Measurements from ENCODE around the gene PRSS27.
"Not testable (repeated sequence)": the region's sequence is repeated elsewhere in the genome, so short reads cannot be mapped to it uniquely, and the experiment has no call there.

PRSS27 gene

DNA sequence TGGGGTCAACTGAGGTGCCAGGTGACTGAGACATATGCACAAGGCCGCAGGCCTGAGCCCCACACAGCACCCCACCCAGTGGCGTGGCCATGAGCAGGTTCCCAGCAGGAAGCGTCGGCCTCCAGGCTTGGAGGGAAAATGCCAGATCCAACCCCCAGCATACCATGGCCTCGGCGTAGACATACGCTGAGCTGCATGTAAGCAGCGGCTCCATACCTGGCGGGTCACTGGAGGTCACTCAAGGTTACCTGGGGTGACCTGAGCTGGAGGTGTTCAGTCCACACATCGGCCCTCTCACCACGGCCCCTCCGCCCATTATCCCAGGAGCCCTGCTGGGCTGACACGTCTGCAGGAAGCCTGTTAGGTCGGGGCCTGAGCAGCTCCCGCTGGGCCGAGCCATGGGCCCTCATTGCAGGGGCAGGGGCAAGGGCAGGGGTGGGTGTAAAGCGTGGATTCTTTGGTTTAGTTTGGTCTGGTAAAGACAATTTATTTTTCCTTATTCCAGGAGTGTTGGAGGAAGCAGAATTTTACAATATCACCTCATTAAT lies 22.5 kb downstream of the PRSS27 start:
- TF ChIP-seq, protein P1, sequence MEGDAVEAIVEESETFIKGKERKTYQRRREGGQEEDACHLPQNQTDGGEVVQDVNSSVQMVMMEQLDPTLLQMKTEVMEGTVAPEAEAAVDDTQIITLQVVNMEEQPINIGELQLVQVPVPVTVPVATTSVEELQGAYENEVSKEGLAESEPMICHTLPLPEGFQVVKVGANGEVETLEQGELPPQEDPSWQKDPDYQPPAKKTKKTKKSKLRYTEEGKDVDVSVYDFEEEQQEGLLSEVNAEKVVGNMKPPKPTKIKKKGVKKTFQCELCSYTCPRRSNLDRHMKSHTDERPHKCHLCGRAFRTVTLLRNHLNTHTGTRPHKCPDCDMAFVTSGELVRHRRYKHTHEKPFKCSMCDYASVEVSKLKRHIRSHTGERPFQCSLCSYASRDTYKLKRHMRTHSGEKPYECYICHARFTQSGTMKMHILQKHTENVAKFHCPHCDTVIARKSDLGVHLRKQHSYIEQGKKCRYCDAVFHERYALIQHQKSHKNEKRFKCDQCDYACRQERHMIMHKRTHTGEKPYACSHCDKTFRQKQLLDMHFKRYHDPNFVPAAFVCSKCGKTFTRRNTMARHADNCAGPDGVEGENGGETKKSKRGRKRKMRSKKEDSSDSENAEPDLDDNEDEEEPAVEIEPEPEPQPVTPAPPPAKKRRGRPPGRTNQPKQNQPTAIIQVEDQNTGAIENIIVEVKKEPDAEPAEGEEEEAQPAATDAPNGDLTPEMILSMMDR (IDR thresholded peaks at IDR 0.05; ENCODE audit: unreplicated experiment in 3 of 3): no peak
- H3K36me3 Mint-ChIP-seq (ENCODE audit: low read depth): peaks cover 6% of the 10 kb centered on the region
- H3K9me3 Mint-ChIP-seq: no peaks in the 10 kb centered on the region
- H3K4me3 Mint-ChIP-seq: no peak overlapping the region
- no peak overlapping the region for H3K27ac Mint-ChIP-seq
- no peaks in the 10 kb centered on the region for H3K27me3 Mint-ChIP-seq (ENCODE audit: low read depth)
- H3K4me1 Mint-ChIP-seq: peaks cover 9% of the 10 kb centered on the region

DNA sequence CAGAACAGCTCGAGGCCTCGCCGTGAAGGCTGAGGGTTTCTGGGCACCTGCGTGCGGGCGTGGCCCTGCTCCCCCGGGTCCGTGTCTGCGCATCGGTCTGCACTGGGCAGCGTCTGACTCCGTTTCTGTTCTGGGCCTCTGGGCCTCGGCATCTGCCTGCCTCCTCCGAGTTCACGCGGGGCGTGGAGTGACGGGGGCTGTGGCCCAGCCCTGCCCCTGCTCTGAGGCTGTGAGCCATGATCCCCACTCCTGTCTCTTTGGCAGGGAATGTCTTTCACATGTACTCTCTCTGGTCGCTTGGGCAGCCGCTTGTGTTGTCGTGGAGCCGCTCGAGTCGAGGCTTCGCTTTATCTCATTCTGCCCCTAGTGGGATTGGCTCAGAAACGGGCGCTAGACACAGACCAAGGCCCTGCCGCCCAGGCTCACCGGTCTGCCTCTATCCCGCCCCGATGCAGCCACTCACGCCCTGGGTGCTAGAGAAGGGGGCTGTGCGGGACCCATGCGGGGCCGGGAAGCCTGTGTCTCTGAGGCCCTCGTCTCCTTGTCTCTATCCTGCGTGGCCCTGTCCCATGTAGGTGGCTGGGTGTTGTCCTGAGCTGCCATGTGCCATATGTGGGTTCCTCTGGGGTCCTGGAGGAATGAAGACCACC lies 23.3 kb downstream of the PRSS27 start:
- not testable (repeated sequence) for H3K9me3 Mint-ChIP-seq; H3K27ac Mint-ChIP-seq; H3K27me3 Mint-ChIP-seq (ENCODE audit: low read depth); H3K4me3 Mint-ChIP-seq; H3K36me3 Mint-ChIP-seq (ENCODE audit: low read depth)
- peaks cover 14% of the 10 kb centered on the region for H3K4me1 Mint-ChIP-seq

DNA sequence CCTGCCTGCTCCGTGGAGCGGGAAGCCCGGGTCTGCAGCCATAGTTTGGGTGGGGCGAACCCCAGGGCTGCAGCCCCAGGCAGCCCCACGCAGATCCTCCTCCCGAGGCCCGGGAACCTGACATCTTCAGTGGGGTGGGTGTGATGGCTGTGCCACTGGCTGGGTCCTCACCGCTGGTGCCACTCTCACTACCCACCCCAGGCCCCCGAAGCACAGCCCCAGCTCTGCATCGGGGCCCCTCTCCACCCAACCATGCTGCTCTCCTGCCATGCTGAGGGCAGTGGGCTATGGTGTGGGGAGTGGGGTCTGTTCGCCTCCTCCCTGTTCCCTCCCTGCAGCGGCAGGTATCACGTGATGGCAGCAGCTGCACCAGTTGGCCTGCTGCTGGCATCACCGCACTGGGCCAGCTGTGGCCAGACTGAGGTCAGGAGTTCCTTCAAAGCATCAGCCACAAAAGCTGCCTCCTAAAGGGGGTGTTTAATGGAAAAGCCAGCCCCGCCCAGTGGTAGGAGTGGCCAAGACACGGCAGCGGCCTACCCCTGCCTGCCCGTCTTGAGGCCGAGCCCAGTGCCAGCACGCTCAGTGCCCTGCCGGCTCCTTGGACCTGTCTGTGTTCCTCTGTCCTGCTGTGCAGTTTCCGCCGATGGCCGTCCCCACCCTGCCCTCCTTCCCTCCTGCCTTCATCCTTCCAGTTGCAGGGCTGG lies 26.9 kb downstream of the PRSS27 start:
- Mint-ChIP-seq H3K36me3 (ENCODE audit: low read depth) (peaks cover 6% of the 10 kb centered on the region), H3K27me3 (ENCODE audit: low read depth) (no peaks in the 10 kb centered on the region), H3K4me1 (peaks cover 14% of the 10 kb centered on the region), H3K4me3 (peak overlapping the region in 1 of 3 experiments; percentile 36), H3K27ac (peak overlapping the region in 2 of 3 experiments; percentile 54 to 92), H3K9me3 (no peaks in the 10 kb centered on the region)
- TF ChIP-seq, protein P1 (IDR thresholded peaks at IDR 0.05; ENCODE audit: unreplicated experiment in 3 of 3): no peak

DNA sequence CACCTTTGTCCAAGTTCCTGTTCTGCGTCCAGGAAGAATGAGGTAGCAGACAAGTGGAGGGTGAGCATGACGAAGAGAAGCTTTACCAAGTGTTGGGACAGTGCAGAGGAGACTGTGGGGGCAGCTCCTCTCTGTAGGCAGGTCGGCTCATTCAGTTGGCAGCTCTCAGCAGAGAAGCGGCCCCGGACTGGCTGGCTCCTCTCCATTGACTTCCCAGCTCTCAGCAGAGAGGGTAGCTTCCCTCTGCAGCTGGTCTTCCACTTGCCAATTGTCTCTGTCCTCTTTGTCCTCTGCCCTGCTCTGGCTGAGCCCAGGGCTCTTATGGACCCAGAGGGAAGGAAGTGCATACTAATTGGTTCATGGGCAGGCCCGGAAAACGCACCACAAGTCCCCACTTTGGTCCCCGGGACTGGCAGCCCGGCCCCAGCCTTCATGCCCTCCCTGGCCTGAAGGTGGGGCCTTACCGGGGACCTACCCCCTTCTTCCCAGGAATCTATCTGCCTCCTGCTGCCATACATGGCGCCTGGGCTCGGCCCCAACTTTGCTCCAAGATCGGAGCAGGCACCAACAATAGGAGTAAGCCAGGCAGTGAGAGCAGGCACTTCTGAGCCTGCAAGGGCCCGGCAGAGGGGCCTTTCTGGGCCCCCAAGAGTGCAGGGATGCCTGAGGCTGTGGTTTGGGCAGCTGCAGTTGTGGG lies 27.6 kb downstream of the PRSS27 start:
- H3K4me3 Mint-ChIP-seq: no peak overlapping the region
- H3K36me3 Mint-ChIP-seq (ENCODE audit: low read depth): peaks cover 6% of the 10 kb centered on the region
- H3K4me1 Mint-ChIP-seq: peaks cover 14% of the 10 kb centered on the region
- H3K27me3 Mint-ChIP-seq (ENCODE audit: low read depth): no peaks in the 10 kb centered on the region
- peak overlapping the region in 1 of 3 experiments; percentile 74 for H3K27ac Mint-ChIP-seq
- H3K9me3 Mint-ChIP-seq: no peaks in the 10 kb centered on the region
- TF ChIP-seq, protein P1 (IDR thresholded peaks at IDR 0.05; ENCODE audit: unreplicated experiment in 3 of 3): no peak

DNA sequence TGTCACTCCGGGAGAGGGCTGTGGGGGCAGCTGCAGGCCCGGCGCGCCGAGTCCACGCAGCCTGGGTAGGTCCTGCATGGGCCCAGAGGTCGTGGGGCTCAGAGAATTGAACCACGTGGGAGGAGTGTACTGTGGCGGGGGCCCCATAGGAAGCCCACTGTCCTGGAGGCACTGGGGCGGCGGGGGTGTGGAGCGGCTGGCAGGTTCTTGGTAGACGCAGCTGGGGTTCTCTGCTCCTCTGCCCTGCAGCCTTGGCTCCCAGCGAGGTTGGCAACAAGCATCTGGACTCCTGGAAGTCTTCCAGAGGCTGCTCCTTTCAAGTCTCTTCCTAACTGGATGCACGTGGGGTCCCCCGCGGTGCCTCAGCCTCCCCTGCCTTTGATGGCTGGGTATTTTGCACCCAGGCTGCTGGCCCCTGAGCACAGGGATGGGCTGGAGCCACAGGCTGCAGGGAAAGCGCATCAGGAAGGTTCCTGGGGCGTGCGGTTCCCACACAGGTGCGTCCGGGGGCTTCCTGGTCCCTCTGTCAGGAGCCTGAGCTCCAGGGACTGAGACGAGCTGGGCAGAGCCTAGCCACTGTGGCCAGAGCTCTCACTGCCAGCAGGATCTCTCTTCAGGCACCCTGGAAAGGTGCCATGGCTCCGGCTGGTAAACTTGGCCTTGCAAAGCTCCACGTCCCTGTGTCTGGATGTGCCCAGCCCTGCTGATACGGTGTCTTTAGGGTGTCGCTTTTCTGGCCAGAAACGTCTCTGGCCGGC lies 28.4 kb downstream of the PRSS27 start:
- Mint-ChIP-seq H3K27ac (peak overlapping the region in 1 of 3 experiments; percentile 74), H3K4me3 (no peak overlapping the region), H3K4me1 (peaks cover 14% of the 10 kb centered on the region), H3K27me3 (ENCODE audit: low read depth) (no peaks in the 10 kb centered on the region), H3K36me3 (ENCODE audit: low read depth) (peaks cover under 1% of the 10 kb centered on the region), H3K9me3 (no peaks in the 10 kb centered on the region)
- TF ChIP-seq, protein P1 (IDR thresholded peaks at IDR 0.05; ENCODE audit: unreplicated experiment in 3 of 3): no peak

DNA sequence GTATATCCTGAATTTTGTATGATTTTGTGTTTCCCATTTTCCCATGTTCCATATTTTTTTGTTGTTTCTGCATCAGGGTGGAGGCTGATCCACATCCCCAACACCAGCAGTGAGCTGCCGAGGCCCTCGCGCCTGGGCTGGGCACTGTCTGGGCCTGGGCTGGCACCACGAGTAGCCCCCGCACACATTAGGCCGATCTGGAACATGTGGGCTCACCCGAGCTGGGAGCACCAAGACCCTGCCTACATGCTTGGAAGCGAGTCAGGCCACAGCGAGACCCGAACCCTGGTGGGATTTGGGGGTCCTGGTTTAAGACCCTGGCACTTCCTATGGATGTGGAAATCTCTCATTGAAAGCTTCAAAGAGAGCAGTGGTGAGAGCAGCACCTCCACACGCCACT lies 29.2 kb downstream of the PRSS27 start:
- no peak overlapping the region for H3K4me3 Mint-ChIP-seq
- no peaks in the 10 kb centered on the region for H3K9me3 Mint-ChIP-seq
- no peaks in the 10 kb centered on the region for H3K27me3 Mint-ChIP-seq (ENCODE audit: low read depth)
- TF ChIP-seq, protein P1 (IDR thresholded peaks at IDR 0.05; ENCODE audit: unreplicated experiment in 3 of 3): no peak
- no peak overlapping the region for H3K27ac Mint-ChIP-seq
- H3K36me3 Mint-ChIP-seq (ENCODE audit: low read depth): no peaks in the 10 kb centered on the region
- H3K4me1 Mint-ChIP-seq: peaks cover 14% of the 10 kb centered on the region

Data from nephron (organoid).